ENCODE data around the gene NDUFS6. TPM values are rescaled to one million over a fixed set of nuclear protein-coding genes. Genes with fewer than 3 reads are reported as not detected.

NDUFS6 gene
- total RNA-seq: 26.7 to 29.7 TPM (median 28.0 TPM) in 3 replicates

- Mint-ChIP-seq H3K4me3 (peak within 1 kb of the TSS; percentile 89), H3K9me3 (no peaks in the 10 kb centered on the region), H3K36me3 (peaks cover 33% of the 10 kb centered on the region), H3K27me3 (ENCODE audit: low read depth) (no peaks in the 10 kb centered on the region), H3K4me1 (peaks cover 26% of the 10 kb centered on the region), H3K27ac (peak within 1 kb of the TSS; percentile 99)
- TF ChIP-seq CTCF (IDR thresholded peaks at IDR 0.05; ENCODE audit: unreplicated experiment): no peak
- DNase-seq (ENCODE audit: low spot score in 2 of 2, unreplicated experiment in 2 of 2): peak in 1 of 2 experiments; percentile 60
Measured at GRCh38 chr5:1801222-1801966, at the start of gene NDUFS6. Gene NDUFS6 (plus strand): TSS chr5:1801407. CDS start chr5:1801418, 11 bp downstream.

DNA sequence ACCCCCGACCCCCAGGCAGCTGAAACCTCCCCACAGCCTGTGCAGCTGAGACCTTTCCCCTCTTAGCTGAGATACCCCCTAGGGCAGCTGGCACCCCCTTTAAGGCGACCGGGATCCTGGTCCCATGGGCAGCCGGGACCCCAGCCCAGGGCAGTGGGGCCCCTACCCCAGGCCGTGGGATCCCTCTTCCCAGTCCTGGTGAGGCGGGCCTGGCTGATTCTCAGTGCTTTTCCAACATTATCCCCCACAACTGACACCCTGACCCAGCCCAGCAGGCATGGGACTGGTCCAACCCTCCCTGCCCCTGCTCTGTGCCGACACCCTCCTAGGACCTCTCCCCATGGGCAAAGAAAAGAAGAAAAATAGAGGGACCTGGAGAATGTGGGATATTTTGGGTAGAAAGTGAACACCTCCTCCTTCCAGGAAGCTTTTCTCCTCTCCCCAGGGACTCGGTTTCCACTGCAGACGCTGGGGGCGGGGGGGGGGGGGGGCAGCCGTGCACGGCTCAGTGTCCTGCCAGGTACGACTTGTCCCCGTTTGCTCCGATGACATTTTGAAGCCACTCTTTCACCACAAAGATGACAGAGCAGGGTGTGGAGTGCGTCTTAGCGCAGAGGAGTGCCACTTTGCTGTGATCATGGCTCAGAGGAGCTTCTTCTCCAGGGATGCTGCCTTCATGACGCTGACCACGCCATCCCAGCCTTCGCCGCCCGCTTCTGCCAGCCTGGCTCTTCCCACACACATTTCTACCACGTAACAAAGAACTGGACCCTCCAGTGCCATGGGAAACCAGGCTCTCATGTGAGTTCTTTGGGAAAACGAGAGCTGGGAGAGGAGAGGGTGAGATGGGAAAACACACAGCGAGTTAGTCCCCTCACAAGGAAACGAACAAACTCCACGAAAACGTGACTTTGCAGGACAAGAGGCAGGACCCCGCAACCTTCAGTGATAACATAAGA is 49.1 kb upstream of the NDUFS6 start:
- Mint-ChIP-seq H3K27ac (no peak overlapping the region), H3K9me3 (no peaks in the 10 kb centered on the region), H3K4me3 (no peak overlapping the region), H3K4me1 (no peaks in the 10 kb centered on the region), H3K27me3 (ENCODE audit: low read depth) (peaks cover 36% of the 10 kb centered on the region), H3K36me3 (no peaks in the 10 kb centered on the region)
- TF ChIP-seq CTCF (IDR thresholded peaks at IDR 0.05; ENCODE audit: unreplicated experiment): no peak
- no peak for DNase-seq (ENCODE audit: low spot score in 2 of 2, unreplicated experiment in 2 of 2)

DNA sequence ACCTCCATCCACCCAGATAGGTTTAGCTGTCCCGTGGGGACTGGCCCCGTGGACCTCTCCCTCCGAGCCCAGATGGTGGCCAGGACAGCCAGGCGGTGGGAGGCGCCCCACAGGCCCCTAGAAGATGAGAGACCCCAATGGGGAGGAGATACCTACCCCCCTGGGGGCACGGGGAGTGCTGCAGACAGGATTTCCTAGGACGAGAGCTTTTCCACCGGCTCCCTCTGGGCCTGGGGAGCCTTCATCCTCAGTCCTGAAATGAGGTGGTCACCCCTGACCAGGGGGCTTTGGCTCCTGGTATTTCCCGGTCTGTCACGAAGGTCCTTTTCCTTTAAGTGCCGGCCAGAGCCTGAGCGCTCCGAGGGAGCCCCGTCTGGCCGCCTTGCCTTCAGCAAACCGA is 48.3 kb upstream of the NDUFS6 start:
- no peak for TF ChIP-seq CTCF (IDR thresholded peaks at IDR 0.05; ENCODE audit: unreplicated experiment)
- Mint-ChIP-seq H3K27ac (no peak overlapping the region), H3K36me3 (no peaks in the 10 kb centered on the region), H3K4me1 (no peaks in the 10 kb centered on the region), H3K27me3 (ENCODE audit: low read depth) (peaks cover 35% of the 10 kb centered on the region), H3K4me3 (no peak overlapping the region), H3K9me3 (no peaks in the 10 kb centered on the region)
- peak in 1 of 2 experiments; percentile 29 for DNase-seq (ENCODE audit: low spot score in 2 of 2, unreplicated experiment in 2 of 2)

- no peaks in the 10 kb centered on the region for H3K36me3 Mint-ChIP-seq
- H3K27me3 Mint-ChIP-seq (ENCODE audit: low read depth): peaks cover 32% of the 10 kb centered on the region
- peaks cover 5% of the 10 kb centered on the region for H3K9me3 Mint-ChIP-seq
- no peak for TF ChIP-seq CTCF (IDR thresholded peaks at IDR 0.05; ENCODE audit: unreplicated experiment)
- no peak overlapping the region for H3K4me3 Mint-ChIP-seq
- H3K4me1 Mint-ChIP-seq: no peaks in the 10 kb centered on the region
- DNase-seq (ENCODE audit: low spot score in 2 of 2, unreplicated experiment in 2 of 2): peak in 1 of 2 experiments; percentile 29
- no peak overlapping the region for H3K27ac Mint-ChIP-seq
Measured at GRCh38 chr5:1753490-1753889, 47.7 kb upstream of the NDUFS6 start.

DNA sequence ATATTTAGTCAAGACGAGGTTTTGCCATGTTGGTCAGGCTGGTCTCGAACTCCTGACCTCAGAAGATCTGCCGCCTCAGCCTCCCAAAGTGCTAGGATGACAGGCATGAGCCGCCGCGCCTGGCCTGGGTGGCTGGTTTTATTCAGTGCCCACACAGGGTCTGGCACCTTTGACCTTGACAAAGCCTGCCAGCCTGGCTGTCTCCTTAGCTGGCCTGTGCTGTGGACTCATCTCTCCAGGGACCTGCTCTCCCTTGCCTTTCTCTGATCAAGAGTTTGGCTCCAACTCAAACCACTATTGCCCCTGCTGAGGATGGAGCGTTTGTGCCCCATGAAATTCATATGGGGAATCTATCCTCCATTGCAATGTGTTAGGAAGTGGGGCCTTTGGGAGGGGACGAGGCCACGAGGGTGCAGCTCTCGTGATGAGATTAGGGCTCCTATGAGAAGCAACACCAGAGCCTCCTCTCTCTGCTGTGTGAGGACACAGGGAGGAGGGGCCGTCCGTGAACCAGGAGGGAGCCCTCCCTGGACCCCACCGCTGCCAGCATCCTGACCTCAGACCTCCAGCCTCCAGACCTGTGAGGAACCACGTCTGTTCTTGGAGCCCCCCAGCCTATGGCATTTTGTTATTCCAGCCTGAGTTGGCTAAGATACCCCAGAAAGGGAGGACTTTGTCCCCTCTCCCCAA is 46.5 kb upstream of the NDUFS6 start:
- peaks cover 10% of the 10 kb centered on the region for H3K9me3 Mint-ChIP-seq
- DNase-seq (ENCODE audit: low spot score in 2 of 2, unreplicated experiment in 2 of 2): peak in 1 of 2 experiments; percentile 25
- no peak for TF ChIP-seq CTCF (IDR thresholded peaks at IDR 0.05; ENCODE audit: unreplicated experiment)
- peaks cover 33% of the 10 kb centered on the region for H3K27me3 Mint-ChIP-seq (ENCODE audit: low read depth)
- H3K36me3 Mint-ChIP-seq: no peaks in the 10 kb centered on the region
- no peak overlapping the region for H3K27ac Mint-ChIP-seq
- no peaks in the 10 kb centered on the region for H3K4me1 Mint-ChIP-seq
- no peak overlapping the region for H3K4me3 Mint-ChIP-seq

All from mesothelial cell of epicardium (in vitro differentiated cells).